Measurements from ENCODE around the gene TMC1. TPM values are rescaled to one million over a fixed set of nuclear protein-coding genes. Genes with fewer than 3 reads are reported as not detected.

TMC1 gene
- total and polyA plus RNA-seq, 8 donors = 0.33 to 0.73 TPM; not detected in 6

GRCh38 chr9:72704688-72705375, 183.4 kb downstream of the TMC1 start:
- H3K9me3 ChIP-seq = no peaks in the 10 kb centered on the region
- 83 to 96% (median 86%) methylated on average over 1 of the region's 1 CpG for WGBS, 5 donors
- no peaks in the 10 kb centered on the region for H3K27me3 ChIP-seq
- TF ChIP-seq POLR2AphosphoS5 (IDR thresholded peaks at IDR 0.05) (no peak), EP300 (IDR thresholded peaks at IDR 0.05) (no peak), CTCF (IDR thresholded peaks at IDR 0.05) (no peak), POLR2A (IDR thresholded peaks at IDR 0.05) (no peak)
- no peaks in the 10 kb centered on the region for H3K4me1 ChIP-seq
- no peak overlapping the region for H3K4me3 ChIP-seq
- intact Hi-C loops (cut with DNase I; ENCODE audit: low total_unique reads) = no loop called here
- no peak overlapping the region for H3K27ac ChIP-seq
- H3K36me3 ChIP-seq = no peaks in the 10 kb centered on the region
- DNase-seq = no peak

- no peak for DNase-seq
- intact Hi-C loops (cut with DNase I; ENCODE audit: low total_unique reads) = no loop called here
- no peak overlapping the region for H3K27ac ChIP-seq
- H3K27me3 ChIP-seq = no peaks in the 10 kb centered on the region
- no peaks in the 10 kb centered on the region for H3K4me1 ChIP-seq
- H3K4me3 ChIP-seq = no peak overlapping the region
- WGBS, 5 donors = 76 to 81% (median 80%) methylated on average over 3 of the region's 3 CpGs
- no peak for TF ChIP-seq POLR2A (IDR thresholded peaks at IDR 0.05)
- no peak for TF ChIP-seq POLR2AphosphoS5 (IDR thresholded peaks at IDR 0.05)
- TF ChIP-seq EP300 (IDR thresholded peaks at IDR 0.05) = no peak
- no peak for TF ChIP-seq CTCF (IDR thresholded peaks at IDR 0.05)
- H3K36me3 ChIP-seq = no peaks in the 10 kb centered on the region
- H3K9me3 ChIP-seq = no peaks in the 10 kb centered on the region
Observed at GRCh38 chr9:72718503-72718902, 197.1 kb downstream of the TMC1 start.

- Histone ChIP-seq H3K4me1 (no peaks in the 10 kb centered on the region), H3K36me3 (no peaks in the 10 kb centered on the region), H3K27me3 (no peaks in the 10 kb centered on the region), H3K4me3 (no peak overlapping the region), H3K27ac (no peak overlapping the region), H3K9me3 (no peaks in the 10 kb centered on the region)
- intact Hi-C loops (cut with DNase I; ENCODE audit: low total_unique reads) = no loop called here
- no peak for DNase-seq
- TF ChIP-seq CTCF (IDR thresholded peaks at IDR 0.05) (no peak), POLR2AphosphoS5 (IDR thresholded peaks at IDR 0.05) (no peak), EP300 (IDR thresholded peaks at IDR 0.05) (no peak)
- 67 to 85% (median 73%) methylated on average over 1 of the region's 1 CpG for WGBS, 5 donors
Observed at GRCh38 chr9:72721067-72721466, 199.7 kb downstream of the TMC1 start.

GRCh38 chr9:72726947-72727346, 205.5 kb downstream of the TMC1 start:
- no peak for TF ChIP-seq POLR2A (IDR thresholded peaks at IDR 0.05)
- no peak overlapping the region for H3K27ac ChIP-seq
- no peak for DNase-seq
- H3K9me3 ChIP-seq = no peaks in the 10 kb centered on the region
- no peaks in the 10 kb centered on the region for H3K36me3 ChIP-seq
- H3K4me1 ChIP-seq = no peaks in the 10 kb centered on the region
- H3K27me3 ChIP-seq = no peaks in the 10 kb centered on the region
- H3K4me3 ChIP-seq = no peak overlapping the region
- intact Hi-C loops (cut with DNase I; ENCODE audit: low total_unique reads) = no loop called here
- 28 to 48% (median 37%) methylated on average over 2 of the region's 2 CpGs for WGBS, 5 donors

GRCh38 chr9:72728031-72728770, 206.8 kb downstream of the TMC1 start:
- Histone ChIP-seq H3K9me3 (no peaks in the 10 kb centered on the region), H3K27me3 (no peaks in the 10 kb centered on the region), H3K27ac (no peak overlapping the region), H3K4me1 (no peaks in the 10 kb centered on the region), H3K36me3 (no peaks in the 10 kb centered on the region), H3K4me3 (no peak overlapping the region)
- intact Hi-C loops (cut with DNase I; ENCODE audit: low total_unique reads) = no loop called here
- TF ChIP-seq CTCF (IDR thresholded peaks at IDR 0.05) (no peak), POLR2A (IDR thresholded peaks at IDR 0.05) (no peak), EP300 (IDR thresholded peaks at IDR 0.05) (no peak), POLR2AphosphoS5 (IDR thresholded peaks at IDR 0.05) (no peak)
- DNase-seq = no peak

All from stomach (tissue), 9 donors.